HG03469 (cell line): Measurements from ENCODE around the gene C4B.
"Not testable (repeated sequence)": the region's sequence is repeated elsewhere in the genome, so short reads cannot be mapped to it uniquely, and the experiment has no call there.

Experiments used
- ATAC-seq: cut with Tn5 transposase; IDR thresholded peaks from one replicate; pipeline ENCODE4 v1.9.1; 2021; ENCODE audit warnings: mild to moderate bottlenecking, moderate library complexity, moderate number of reproducible peaks; ENCODE audit not compliant: unreplicated experiment

Gene C4B

GRCh38 chr6:32050562-32050961 is 36.0 kb downstream of the C4B start:
- ATAC-seq = no peak

- ATAC-seq = not testable (repeated sequence)
Observed at GRCh38 chr6:32052626-32053025, 38.0 kb downstream of the C4B start.

- ATAC-seq = not testable (repeated sequence)
Observed at GRCh38 chr6:32053314-32053713, 38.7 kb downstream of the C4B start.

- not testable (repeated sequence) for ATAC-seq
Observed at GRCh38 chr6:32055756-32056155, 41.2 kb downstream of the C4B start.

- no peak for ATAC-seq
Observed at GRCh38 chr6:32056254-32056653, 41.7 kb downstream of the C4B start.

GRCh38 chr6:32057966-32058365 is 43.4 kb downstream of the C4B start:
- no peak for ATAC-seq

GRCh38 chr6:32058511-32058963 is 43.9 kb downstream of the C4B start:
- no peak for ATAC-seq

GRCh38 chr6:32060966-32061655 is 46.5 kb downstream of the C4B start:
- no peak for ATAC-seq

- no peak for ATAC-seq
Observed at GRCh38 chr6:32064706-32065105, 50.1 kb downstream of the C4B start.

GRCh38 chr6:32067521-32067920 is 52.9 kb downstream of the C4B start:
- not testable (repeated sequence) for ATAC-seq

GRCh38 chr6:32068315-32068714 is 53.7 kb downstream of the C4B start:
- ATAC-seq = not testable (repeated sequence)

- ATAC-seq = no peak
Observed at GRCh38 chr6:32068867-32069266, 54.3 kb downstream of the C4B start.

- ATAC-seq = no peak
Observed at GRCh38 chr6:32069460-32069859, 54.9 kb downstream of the C4B start.

GRCh38 chr6:32069878-32070515 is 55.4 kb downstream of the C4B start:
- no peak for ATAC-seq

- ATAC-seq = no peak
Observed at GRCh38 chr6:32070814-32071543, 56.4 kb downstream of the C4B start.

GRCh38 chr6:32073101-32073500 is 58.5 kb downstream of the C4B start:
- ATAC-seq = no peak

- no peak for ATAC-seq
Observed at GRCh38 chr6:32073613-32074012, 59.0 kb downstream of the C4B start.

- no peak for ATAC-seq
Observed at GRCh38 chr6:32074996-32075532, 60.5 kb downstream of the C4B start.

- no peak for ATAC-seq
Observed at GRCh38 chr6:32075781-32076180, 61.2 kb downstream of the C4B start.

GRCh38 chr6:32076321-32076809 is 61.8 kb downstream of the C4B start:
- ATAC-seq = no peak

GRCh38 chr6:32079566-32080290 is 65.1 kb downstream of the C4B start:
- ATAC-seq = no peak
